Measurements from ENCODE around the gene SENP1. TPM values are rescaled to one million over a fixed set of nuclear protein-coding genes. Genes with fewer than 3 reads are reported as not detected.

SENP1 gene
- total RNA-seq, 4 donors from 2014 or later = 14.3 to 19.4 (median 17.3) TPM

- WGBS, 2 donors = 98 to 100% methylated on average over 2 of the region's 2 CpGs
- intact Hi-C loops (cut with DNase I; ENCODE audit: low total_unique reads) = no loop called here
- TF ChIP-seq CTCF (IDR thresholded peaks at IDR 0.05) = no peak
- no peak for TF ChIP-seq POLR2A (IDR thresholded peaks at IDR 0.05)
- H3K4me3 ChIP-seq (ENCODE audit: low read depth, poor library complexity, severe bottlenecking) = no peak overlapping the region
- no peak for DNase-seq (ENCODE audit: low spot score in 2 of 2)
These were observed 45.4 kb downstream of the SENP1 start for GRCh38 chr12:48060474-48060873.

GRCh38 chr12:48058771-48059170 is 47.1 kb downstream of the SENP1 start:
- intact Hi-C loops (cut with DNase I; ENCODE audit: low total_unique reads) = no loop called here
- TF ChIP-seq CTCF (IDR thresholded peaks at IDR 0.05) (no peak), POLR2A (IDR thresholded peaks at IDR 0.05) (no peak)
- WGBS, 2 donors = 97 to 99% methylated on average over 5 of the region's 5 CpGs
- DNase-seq (ENCODE audit: low spot score in 2 of 2) = no peak
- no peak overlapping the region for H3K4me3 ChIP-seq (ENCODE audit: low read depth, poor library complexity, severe bottlenecking)

GRCh38 chr12:48054955-48055821 is 50.7 kb downstream of the SENP1 start:
- H3K4me3 ChIP-seq (ENCODE audit: low read depth, poor library complexity, severe bottlenecking) = no peak overlapping the region
- 95 to 97% methylated on average over 12 of the region's 12 CpGs for WGBS, 2 donors
- no peak for DNase-seq (ENCODE audit: low spot score in 2 of 2)
- intact Hi-C loops (cut with DNase I; ENCODE audit: low total_unique reads) = no loop called here
- no peak for TF ChIP-seq POLR2A (IDR thresholded peaks at IDR 0.05)
- TF ChIP-seq CTCF (IDR thresholded peaks at IDR 0.05) = no peak

GRCh38 chr12:48053883-48054282 is 52.0 kb downstream of the SENP1 start:
- H3K4me3 ChIP-seq (ENCODE audit: low read depth, poor library complexity, severe bottlenecking) = no peak overlapping the region
- intact Hi-C loops (cut with DNase I; ENCODE audit: low total_unique reads) = no loop called here
- 95 to 98% methylated on average over 4 of the region's 4 CpGs for WGBS, 2 donors
- TF ChIP-seq CTCF (IDR thresholded peaks at IDR 0.05) (no peak), POLR2A (IDR thresholded peaks at IDR 0.05) (no peak)
- no peak for DNase-seq (ENCODE audit: low spot score in 2 of 2)

- no peak overlapping the region for H3K4me3 ChIP-seq (ENCODE audit: low read depth, poor library complexity, severe bottlenecking)
- DNase-seq (ENCODE audit: low spot score in 2 of 2) = no peak
- 96 to 98% methylated on average over 3 of the region's 3 CpGs for WGBS, 2 donors
- intact Hi-C loops (cut with DNase I; ENCODE audit: low total_unique reads) = no loop called here
- TF ChIP-seq POLR2A (IDR thresholded peaks at IDR 0.05) (no peak), CTCF (IDR thresholded peaks at IDR 0.05) (no peak)
These were observed 52.8 kb downstream of the SENP1 start for GRCh38 chr12:48053122-48053521.
